NCI-H82 treated with DMSO at 0.1 percent for 48 hours (cell line): ENCODE data around the gene C17orf75.
A peak's percentile ranks its signal among the peaks of the same experiment; 100 is the strongest.
"Not testable (repeated sequence)": the region's sequence is repeated elsewhere in the genome, so short reads cannot be mapped to it uniquely, and the experiment has no call there.

Experiments
- DNase-seq: peaks from one replicate; lab custom pipeline; 2025; ENCODE audit not compliant: unreplicated experiment; lab: John Stamatoyannopoulos, UW

Gene C17orf75, protein sequence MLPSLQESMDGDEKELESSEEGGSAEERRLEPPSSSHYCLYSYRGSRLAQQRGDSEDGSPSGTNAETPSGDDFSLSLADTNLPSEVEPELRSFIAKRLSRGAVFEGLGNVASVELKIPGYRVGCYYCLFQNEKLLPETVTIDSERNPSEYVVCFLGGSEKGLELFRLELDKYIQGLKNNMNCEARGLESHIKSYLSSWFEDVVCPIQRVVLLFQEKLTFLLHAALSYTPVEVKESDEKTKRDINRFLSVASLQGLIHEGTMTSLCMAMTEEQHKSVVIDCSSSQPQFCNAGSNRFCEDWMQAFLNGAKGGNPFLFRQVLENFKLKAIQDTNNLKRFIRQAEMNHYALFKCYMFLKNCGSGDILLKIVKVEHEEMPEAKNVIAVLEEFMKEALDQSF

DNA sequence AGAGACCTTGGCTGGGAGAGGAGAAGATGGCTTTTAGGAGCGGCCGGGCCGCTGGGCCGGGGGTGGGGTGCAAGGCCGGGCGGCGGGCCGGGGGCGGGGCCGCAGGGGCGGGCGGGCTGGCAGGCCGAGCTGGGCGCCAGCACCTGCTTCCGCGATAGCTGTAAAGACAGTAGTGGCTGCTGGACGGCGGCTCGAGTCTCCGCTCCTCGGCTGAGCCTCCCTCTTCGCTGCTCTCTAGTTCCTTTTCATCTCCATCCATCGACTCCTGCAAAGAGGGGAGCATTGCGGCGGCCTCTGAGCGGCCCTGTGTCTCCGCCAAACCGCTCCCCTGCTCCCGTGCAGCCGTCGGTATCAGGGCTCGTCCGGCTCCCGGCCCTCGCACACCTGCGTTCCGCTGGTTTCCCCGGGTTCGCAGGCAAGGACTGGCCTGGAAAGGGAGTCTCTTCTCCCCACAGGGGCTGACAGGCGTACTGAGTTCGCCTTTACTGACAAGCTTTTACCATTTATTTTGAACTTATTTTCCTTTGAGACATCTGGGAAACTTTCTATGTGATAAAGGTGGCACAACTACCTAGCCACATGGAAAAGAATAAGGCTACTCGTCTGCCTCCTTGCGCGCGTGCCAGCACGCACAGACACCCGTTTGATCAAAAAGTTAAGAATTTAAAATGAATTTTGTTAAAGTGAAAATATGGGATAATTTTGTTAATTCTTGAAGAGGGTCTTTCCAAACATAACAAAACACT, at the start of gene C17orf75:
Gene C17orf75 (minus strand): TSS at position 317 of the 746 bp plus-strand sequence. CDS start 34 bp downstream, at position 283.
- DNase-seq = peak; percentile 34

DNA sequence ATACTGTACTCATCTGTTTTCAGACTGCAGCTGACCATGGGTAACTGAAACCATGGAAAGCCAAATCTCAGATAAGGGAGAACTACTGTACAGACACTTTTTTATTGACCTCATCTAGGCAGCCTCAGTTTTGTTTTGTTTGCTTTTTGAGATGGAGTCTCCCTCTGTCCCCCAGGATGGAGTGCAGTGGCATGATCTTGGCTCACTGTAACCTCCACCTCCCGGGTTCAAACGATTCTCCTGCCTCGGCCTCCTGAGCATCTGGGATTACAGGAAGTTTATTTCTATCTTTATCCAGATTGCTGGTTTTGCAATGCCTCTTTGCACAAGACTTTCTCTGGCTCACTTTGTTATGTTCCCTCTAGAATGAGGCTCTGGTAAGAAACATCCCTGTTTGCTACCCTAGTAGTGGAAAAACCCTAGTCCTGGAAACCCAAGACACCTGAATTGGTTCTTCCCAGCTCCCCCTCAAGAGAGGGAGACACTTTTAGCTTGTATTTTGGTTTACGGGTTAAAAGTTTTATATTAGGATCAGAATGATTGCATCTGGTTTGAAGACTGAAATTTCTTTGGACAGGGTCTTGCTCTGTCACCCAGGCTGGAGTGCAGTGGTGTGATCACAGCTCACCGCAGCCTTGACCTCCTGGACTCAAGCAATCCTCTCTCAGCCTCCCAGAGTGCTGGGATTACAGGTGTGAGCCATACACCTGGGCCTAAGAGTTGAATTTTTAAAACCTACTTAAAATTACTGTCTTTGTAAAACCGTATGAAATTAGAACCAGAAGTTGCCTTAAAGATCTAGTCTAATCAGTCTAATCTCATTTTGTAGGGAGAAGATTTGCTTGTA, 46.9 kb upstream of the C17orf75 start:
- no peak for DNase-seq

DNA sequence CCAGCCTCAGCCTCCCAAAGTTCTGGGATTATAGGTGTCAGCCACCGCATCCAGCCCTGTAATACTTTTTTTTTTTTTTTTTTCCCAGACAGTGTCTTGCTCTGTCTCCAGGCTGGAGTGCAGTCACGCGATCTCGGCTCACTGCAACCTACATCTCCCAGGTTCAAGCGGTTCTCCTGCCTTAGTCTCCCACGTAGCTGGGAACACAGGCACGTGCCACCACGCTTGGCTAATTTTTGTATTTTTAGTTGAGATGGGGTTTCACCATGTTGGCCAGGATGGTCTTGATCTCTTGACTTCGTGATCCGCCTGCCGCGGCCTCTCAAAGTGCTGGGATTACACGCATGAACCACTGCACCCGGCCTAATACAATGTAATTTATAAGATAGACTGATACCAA, 46.2 kb upstream of the C17orf75 start:
- DNase-seq = not testable (repeated sequence)

DNA sequence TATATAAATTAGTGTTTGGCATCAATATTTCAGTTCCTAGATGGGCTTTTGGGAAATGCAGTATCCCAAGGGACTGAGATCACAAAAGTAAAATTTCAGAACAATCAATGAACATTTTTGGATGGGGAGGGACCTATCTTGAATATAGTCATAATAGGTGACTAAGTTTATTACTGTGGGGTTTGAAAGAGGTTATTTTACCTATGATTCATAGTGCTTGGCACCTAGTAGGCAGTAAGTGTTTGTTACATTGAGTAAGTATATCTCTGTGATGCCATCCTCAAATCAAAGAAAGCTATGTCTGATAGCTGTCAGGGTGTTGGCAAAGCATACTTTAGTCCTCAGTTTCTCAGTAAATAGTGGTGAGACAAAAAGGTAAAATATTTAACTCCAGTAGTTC, 44.9 kb upstream of the C17orf75 start:
- no peak for DNase-seq

DNA sequence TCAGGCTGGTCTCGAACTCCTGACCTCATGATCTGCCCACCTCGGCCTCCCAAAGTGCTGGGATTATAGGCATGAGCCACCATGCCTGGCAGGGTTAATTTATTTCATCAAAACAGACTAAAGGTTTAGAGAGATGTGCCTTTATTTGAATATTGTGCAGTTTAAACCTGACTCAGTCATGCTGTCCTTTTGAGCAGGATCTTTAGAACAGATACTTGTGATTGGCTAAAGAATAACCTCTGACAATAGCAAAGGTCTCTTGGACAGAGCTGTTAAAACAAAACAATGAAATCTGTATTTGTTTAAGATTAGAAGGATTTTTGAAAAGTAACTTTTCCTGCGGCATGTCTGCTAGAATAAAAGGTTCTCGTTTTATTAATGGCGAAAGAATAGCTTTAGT, 44.0 kb upstream of the C17orf75 start:
- no peak for DNase-seq

DNA sequence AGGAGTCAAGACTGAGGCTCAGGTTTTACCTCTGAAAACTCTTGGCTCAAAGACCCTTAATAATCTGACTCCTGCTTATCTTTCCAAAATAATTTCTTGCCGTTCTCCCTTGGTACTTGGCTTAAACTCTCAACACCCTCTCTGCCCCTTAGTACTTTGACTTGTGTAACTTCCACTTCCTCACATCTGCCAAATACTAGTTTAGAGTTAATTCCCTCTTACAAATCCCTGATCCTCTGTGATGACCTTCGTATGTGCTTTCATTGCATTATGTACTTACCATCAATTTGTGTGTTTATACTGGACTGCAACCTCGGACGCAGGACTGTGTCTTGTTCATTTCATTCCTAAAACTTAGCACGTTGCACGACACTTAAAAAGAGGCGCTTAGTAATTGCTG, 43.1 kb upstream of the C17orf75 start:
- peak; percentile 76 for DNase-seq

DNA sequence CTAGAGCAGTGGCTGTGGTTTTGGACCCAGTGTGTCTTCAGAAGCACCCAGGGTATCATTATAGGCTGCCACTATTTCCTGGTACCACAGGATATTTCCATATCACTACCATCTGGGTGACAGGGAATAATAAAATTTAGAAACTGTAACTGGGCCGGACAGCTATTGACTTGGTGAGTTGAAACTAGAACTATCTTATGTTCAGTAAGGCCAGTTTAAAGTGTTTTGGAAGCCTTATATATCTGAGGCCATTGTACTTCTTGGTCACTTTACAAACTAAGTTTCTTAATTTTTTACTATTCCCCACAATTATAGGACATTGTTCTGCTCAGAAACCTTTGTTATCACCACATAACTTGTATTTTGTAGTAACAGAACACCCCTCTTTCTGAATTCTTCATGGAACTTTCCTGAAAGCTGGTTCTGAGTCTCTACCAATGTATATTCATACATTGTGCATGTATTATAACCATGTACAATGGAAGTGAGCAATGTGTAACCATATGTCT, 42.0 kb upstream of the C17orf75 start:
- DNase-seq = no peak

DNA sequence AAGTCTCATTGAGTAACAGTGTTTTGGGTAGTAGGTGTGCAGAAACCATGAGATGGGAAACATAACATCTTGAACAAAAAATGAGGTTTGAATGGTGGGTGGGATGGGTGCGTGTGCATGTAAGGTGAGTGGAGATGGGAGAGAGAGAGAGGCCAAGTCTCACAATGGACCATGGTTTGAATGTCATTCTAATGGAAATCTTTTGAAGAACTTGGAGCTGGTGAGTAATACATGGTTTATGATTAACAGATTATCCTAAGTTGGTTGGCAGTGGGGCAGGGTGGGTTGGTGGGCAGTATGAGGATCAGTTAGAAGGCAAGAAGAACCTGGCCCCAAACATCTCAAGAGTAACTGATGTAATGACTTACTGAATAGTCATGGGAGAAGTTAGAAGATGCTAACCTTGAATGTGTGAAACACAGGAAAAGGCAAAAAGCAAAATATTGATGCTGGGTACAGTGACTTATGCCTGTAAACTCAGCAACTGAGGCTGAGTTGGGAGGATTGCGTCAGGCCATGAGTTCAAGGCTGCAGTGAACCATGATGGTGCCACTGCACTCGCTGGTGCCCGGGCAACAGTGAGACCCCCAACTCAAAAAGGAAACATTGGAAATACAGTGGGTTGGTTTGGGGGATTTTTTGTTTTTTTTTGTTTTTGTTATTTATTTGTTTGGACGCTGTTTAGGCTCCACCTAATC, 40.7 kb upstream of the C17orf75 start:
- no peak for DNase-seq

DNA sequence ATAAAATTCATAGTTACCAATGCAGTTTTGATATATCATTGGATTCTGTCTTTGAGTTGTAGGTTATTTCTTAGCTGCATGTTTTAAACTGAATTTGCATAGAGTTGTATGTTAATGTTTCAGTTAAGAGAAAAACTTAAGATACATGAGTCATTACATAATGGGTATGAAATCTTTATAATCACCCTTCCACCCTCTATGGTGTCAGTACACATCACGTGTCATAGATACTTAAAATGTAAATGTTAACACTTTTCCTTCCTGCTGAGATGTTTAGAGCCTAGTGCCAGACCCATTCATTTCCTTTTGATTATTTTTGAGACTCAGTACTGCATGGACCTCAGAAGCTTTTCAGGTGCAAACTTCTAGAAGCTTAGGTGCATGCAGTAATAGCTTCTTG, 28.5 kb upstream of the C17orf75 start:
- DNase-seq = no peak

DNA sequence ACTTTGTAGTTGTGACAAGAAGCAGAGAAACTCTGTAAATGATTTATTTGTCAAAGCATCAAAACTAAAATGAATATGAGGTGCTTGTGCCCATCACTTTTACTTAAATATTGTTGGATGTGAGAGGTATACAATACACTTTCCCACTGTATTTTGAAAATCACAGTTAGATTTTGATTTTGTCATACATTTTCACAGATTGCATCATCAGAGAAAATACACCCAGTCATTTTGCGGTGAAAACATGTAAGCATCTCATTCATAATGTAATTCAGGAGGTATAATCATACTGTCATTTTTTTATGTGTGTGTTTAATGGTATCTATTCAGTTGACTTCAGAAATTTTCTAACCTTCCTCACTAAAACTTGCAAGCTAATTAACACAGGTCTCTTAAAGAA, 19.3 kb upstream of the C17orf75 start:
- no peak for DNase-seq

DNA sequence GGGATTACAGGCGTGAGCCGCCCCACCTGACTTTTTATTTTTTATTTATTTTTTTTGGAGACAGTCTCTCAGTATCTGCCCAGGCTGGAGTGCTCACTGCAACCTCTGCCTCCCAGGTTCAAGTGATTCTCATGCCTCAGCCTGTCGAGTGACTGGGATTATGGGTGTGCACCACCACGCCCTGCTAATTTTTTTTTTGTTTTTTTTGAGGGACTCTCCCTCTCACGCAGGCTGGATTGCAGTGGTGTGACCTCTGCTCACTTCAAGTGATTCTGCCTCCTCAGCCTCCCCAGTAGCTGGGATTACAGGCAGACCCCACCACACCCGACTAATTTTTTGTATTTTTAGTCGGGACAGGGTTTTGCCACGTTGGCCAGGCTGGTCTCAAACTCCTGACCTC, 15.6 kb upstream of the C17orf75 start:
- DNase-seq = no peak

DNA sequence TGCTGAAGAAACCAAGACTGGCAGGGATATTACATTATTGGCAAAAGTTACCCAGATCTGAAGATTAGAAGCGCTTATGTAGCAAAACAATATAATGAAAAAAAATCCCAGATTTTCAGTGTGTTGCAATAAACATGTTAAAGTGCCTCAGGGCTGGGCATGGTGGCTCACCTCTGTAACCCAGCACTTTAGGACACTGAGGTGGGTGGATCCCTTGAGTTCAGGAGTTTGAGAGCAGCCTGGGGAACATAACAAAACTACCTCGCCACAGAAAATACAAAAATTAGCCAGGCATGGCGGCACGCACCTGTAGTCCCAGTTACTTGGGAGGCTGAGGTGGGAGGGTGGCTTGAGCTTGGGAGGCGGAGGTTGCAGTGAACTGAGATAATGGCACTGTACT, 14.8 kb upstream of the C17orf75 start:
- DNase-seq = no peak

DNA sequence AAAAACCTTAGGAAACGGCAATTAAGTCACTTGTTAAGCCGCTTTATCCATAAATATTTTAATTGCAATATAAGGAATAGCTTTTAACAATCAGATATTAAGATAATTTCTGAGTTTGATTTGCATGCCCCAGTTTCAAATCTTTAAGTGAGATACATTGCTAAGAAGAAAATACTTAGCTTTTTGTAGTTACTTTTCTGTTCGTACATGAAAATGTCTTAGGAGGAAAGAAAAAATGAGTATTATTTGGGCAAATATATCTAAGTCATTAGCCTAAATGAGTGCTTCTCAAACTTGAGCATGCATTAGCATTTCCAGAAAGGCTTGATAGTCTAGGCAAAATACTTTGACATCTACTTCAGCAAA, 14.4 kb upstream of the C17orf75 start:
- DNase-seq = no peak

DNA sequence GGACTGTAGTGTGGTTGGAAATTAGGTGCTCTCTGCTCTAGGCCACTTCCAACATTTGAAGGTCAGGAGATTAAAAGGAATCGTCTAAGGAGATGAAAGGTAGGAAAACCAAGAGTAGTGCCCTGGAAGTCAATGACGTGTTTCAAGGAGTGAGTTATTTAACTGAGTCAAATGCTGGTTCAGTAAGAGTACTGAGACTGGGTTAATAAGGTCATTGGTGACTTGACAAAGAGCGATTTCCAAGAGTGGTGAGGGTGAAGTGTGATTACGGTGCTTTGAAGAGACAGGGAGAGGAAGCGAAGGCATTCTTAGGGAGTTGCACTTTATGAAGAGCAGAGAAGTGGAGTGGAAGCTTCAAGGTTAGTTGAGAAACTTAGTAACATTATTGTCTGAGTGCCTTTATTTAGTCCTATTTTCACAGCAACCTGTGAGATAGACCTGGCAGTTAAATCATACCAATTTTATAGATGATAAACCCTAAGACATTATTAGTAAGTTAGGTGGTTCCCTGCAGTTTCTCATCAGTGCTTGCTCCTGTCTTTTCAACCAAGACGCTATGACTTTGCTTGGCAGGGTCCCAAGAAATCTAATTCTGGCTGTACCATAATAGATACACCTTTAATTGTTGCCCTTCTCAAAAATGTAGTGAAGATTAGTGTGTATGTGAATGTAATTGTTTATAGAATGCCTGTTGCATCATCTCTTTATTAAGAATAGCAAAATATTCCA, 13.8 kb upstream of the C17orf75 start:
- no peak for DNase-seq

DNA sequence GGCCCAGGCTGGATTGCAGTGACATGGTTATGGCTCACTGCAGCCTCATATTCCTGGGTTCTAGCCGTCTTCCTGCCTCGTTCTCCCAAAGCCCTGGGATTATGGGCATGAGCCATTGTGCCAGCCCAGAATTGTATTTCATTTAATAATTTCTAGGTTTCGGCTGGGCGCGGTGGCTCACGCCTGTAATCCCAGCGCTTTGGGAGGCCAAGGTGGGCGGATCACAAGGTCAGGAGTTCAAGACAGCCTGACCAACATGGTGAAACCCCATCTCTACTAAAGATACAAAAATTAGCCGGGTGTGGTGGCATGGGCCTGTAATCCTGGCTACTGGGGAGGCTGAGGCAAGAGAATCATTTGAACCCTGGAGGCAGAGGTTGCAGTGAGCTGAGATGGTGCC, 10.8 kb upstream of the C17orf75 start:
- DNase-seq = not testable (repeated sequence)

DNA sequence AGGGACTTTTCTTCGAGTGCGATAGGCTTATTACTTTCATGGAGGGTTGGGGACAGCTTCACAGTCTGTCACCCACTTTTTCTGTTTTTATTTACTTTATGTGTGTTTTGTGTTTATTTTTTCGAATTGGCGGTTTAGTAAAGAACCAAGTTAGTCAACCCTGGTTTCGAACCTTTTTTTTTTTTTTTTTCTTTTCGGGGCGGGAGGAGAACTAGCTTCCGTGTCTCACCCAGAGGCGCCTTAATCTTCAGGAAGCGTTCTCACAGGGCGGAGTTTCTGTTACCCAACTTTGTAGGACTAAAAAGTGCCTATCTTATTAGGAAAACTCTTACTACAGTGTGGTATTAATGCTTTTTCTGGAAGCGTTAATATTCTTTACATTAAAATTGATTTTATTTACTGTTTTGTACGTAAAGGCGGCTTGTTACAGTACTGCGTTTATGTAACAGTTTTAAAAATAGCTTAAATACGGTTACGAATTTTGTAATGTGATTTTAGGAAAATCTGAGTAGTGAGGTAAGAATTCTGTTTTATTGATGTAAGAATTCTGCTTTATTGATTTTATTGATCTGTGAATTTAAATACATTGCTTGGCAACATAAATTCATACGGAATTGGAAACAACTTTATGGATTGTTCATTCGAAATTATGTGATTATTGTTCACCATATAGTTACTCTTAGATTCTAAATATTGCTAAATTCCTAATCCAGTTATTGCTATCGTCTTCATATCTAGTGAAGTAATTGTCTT, 8.9 kb upstream of the C17orf75 start:
- no peak for DNase-seq

DNA sequence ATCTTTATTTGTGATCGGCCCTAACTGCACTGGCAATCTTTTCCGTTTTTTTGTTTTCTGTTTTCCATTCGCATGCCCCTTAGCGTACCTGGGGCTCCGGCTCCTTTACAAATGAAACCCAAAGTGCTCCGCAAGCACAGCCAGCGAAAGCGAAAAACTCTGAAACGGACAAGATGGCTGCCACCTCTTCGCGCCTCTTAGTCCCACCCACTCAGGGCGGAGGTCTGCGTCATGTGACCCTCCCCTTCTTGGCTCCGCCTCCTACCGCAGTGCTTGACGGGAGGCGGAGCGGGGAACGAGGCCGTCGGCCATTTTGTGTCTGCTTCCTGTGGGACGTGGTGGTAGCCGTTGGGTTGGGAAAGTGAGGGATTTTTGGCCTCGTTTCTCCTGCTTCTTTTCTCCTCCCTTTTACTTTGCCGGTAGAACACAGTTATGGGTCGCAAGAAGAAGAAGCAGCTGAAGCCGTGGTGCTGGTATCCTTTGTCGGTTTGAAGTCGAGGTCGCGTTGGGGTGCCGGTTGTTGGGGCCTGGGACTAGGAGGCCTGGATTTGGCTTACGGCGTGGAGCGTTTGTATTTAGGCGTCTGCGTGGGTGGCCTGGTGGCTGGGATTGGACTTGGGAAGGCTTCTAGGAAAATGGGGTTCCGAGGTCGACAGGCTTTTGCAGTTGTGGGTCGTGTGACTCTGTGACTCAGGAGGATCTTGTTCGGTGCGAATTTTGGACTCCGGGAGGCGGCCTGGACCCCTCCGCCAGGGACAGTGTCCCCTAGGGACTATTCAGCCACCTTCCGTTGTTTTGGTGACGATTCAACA, 8.1 kb upstream of the C17orf75 start, which contains the start of gene ZNF207:
Gene ZNF207 (plus strand): TSS at position 304 of the 812 bp plus-strand sequence. CDS start 129 bp downstream, at position 433.
- DNase-seq = peak; percentile 92

DNA sequence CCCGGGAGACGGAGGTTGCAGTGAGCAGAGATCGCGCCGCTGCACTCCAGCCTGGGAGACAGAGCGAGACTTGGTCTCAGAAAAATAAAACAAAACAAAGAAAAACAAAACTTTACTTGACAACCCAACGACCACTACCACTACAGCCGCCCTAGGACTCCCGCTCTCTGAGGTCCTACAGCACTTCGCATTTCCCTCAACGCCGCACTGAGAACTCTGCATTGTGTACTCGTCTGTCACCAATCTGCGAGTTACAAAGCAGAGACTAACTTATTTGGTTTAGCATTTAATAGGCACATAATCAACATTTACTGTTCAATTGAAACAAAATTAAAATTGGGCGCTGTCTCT, 7.5 kb upstream of the C17orf75 start:
- no peak for DNase-seq

DNA sequence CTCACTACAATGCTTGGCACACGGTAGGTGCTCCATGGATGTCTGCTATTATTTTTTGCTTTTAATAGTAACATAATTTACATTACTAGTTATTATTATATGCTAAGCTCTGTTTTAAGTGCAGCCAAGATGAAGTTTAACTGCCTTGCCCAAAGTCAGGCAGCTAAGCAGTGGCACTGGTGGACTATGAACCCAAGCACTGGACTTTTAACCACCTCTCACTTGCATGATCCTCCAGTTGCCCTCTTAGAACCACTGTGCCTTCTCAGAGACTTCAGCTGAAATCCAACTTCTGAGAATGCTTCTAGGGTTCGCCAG, 6.5 kb upstream of the C17orf75 start:
- DNase-seq = no peak
